ENCODE measurements around the gene SORBS2. TPM values are rescaled to one million over a fixed set of nuclear protein-coding genes. Genes with fewer than 3 reads are reported as not detected.

Gene SORBS2
- total and polyA plus RNA-seq, 2 of the 4 experiments (the other 2 are of a cell fraction), result 0.18 TPM; not detected in 1

DNA sequence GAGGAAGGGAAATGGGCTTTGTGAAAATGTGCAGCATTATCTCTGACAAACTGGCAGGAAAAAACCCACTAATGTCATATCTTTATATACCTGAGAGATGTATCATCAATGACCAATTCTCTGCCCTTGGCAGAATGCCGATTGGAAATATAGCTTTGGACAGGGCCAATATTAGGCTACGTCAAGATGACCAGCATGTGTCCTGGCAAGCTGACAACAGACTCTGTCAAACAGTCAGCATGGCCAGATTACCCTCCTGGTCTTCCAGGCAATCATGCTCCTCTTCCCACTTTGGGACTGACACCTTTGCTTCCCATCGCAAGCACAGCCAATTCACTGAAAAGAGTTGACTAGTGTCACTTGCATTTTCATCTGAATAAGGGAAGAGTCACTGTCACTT lies 57.0 kb downstream of the SORBS2 start:
- Histone ChIP-seq H3K4ac (ENCODE audit: low read depth, low read length) (no peak overlapping the region), H2AFZ (replicated peaks; ENCODE audit: low read length, poor library complexity) (no peak overlapping the region), H3K4me3 (ENCODE audit: insufficient read depth, low read depth, low read length) (no peak overlapping the region), H3K79me1 (ENCODE audit: low read depth in 1 of 2, low read length in 2 of 2) (no peaks in the 10 kb centered on the region), H3K4me1 (ENCODE audit: control insufficient read depth, insufficient read depth, low read length) (no peaks in the 10 kb centered on the region), H4K5ac (ENCODE audit: low read depth, low read length) (no peak overlapping the region), H2BK20ac (ENCODE audit: low read depth, low read length) (no peak overlapping the region), H4K91ac (ENCODE audit: insufficient read depth, low read depth, low read length) (no peak overlapping the region), H3K4me2 (ENCODE audit: low read depth, low read length) (no peak overlapping the region), H3K9me3 (ENCODE audit: control insufficient read depth, insufficient read depth, low read length) (no peaks in the 10 kb centered on the region), H2AK9ac (replicated peaks; ENCODE audit: low read depth, low read length, poor library complexity) (no peak overlapping the region), H4K8ac (ENCODE audit: low read depth in 2 of 2, low read length in 2 of 2) (no peak overlapping the region), H3K9me1 (ENCODE audit: insufficient read depth, low read length) (no peaks in the 10 kb centered on the region; the same call in 1 of the 2 replicates), H2BK5ac (ENCODE audit: low read depth, low read length, poor library complexity, severe bottlenecking) (no peak overlapping the region), H2BK15ac (ENCODE audit: low read depth, low read length) (no peak overlapping the region), H2BK120ac (ENCODE audit: low read depth, low read length) (no peak overlapping the region), H4K20me1 (ENCODE audit: insufficient read depth, low read length) (no peaks in the 10 kb centered on the region), H3K27ac (ENCODE audit: insufficient read depth, low read length) (no peak overlapping the region), H3K27me3 (ENCODE audit: control insufficient read depth, insufficient read depth, low read length) (peaks cover 33% of the 10 kb centered on the region), H2AK5ac (ENCODE audit: low read depth, low read length) (no peak overlapping the region), H3K14ac (replicated peaks; ENCODE audit: low read depth, low read length) (no peak overlapping the region), H3K36me3 (ENCODE audit: control insufficient read depth, insufficient read depth, low read length) (no peaks in the 10 kb centered on the region), H3K23ac (ENCODE audit: low read depth, low read length) (no peak overlapping the region), H3K9ac (ENCODE audit: low read depth, low read length) (no peak overlapping the region), H3K18ac (ENCODE audit: low read depth, low read length) (no peak overlapping the region), H3K56ac (ENCODE audit: extremely low read depth, insufficient read depth, low read length) (no peak overlapping the region)
- BruUV-seq (replicated peaks), result no TSS peak
- dilution Hi-C loops (cut with HindIII; ENCODE audit: low sequenced_read_pairs, unreplicated experiment) (no loop called here), in situ Hi-C loops (cut with MboI; ENCODE audit: low sequenced_read_pairs) (no loop called here), intact Hi-C loops (cut with micrococcal nuclease) (no loop called here)
- 50% methylated on average over 2 of the region's 3 CpGs; no CpG with 5 or more reads in 1 of the 2 experiments for WGBS, 2 experiments (ENCODE audit: extremely low coverage in 2 of 2, insufficient read length in 1 of 2)
- CTCF ChIA-PET, result no interaction called here
- DNase-seq (no peak), ATAC-seq (ENCODE audit: low read depth) (no peak)
- POLR2A ChIA-PET (ENCODE audit: unreplicated experiment), result no interaction called here
- TF ChIP-seq MAFK (IDR thresholded peaks at IDR 0.05; ENCODE audit: low read depth, low read length) (no peak), RCOR1 (IDR thresholded peaks at IDR 0.05; ENCODE audit: insufficient replicate concordance, low read length) (no peak), POLR2A (IDR thresholded peaks at IDR 0.05; ENCODE audit: low read depth, low read length) (no peak), CEBPB (IDR thresholded peaks at IDR 0.05; ENCODE audit: low read depth, low read length) (no peak), CHD1 (IDR thresholded peaks at IDR 0.05; ENCODE audit: low read depth, low read length) (no peak), NFE2L2 (IDR thresholded peaks at IDR 0.05; ENCODE audit: low read depth, low read length) (no peak), MAZ (IDR thresholded peaks at IDR 0.05; ENCODE audit: borderline replicate concordance, low read depth, low read length) (no peak), RFX5 (IDR thresholded peaks at IDR 0.05; ENCODE audit: low read depth, low read length) (no peak), BHLHE40 (IDR thresholded peaks at IDR 0.05; ENCODE audit: low read depth, low read length) (no peak)

Data from IMR-90 (cell line).